ENCODE measurements around the gene PRKCB.

The PRKCB gene

DNA sequence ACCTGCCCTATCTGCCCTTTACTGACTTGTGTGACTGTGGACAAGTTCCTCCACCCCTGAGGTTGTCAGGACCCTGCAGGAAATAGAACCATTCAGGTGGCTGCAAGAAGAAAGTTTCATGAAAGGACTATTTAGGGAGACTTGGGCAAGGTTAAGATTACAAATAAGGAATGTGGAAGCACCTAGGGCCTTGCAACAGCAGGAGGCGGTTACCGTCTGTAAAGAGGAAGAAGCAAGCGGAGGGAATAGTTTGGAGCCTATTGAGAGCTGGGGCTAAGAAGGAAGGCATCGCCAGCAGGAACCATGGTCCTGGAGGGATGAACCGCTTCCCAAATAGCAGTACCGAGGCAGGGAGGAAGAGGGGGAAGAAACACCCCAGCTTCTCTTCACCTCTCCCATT is 132.4 kb downstream of the PRKCB start:
- DNase-seq (ENCODE audit: low spot score): no peak

DNA sequence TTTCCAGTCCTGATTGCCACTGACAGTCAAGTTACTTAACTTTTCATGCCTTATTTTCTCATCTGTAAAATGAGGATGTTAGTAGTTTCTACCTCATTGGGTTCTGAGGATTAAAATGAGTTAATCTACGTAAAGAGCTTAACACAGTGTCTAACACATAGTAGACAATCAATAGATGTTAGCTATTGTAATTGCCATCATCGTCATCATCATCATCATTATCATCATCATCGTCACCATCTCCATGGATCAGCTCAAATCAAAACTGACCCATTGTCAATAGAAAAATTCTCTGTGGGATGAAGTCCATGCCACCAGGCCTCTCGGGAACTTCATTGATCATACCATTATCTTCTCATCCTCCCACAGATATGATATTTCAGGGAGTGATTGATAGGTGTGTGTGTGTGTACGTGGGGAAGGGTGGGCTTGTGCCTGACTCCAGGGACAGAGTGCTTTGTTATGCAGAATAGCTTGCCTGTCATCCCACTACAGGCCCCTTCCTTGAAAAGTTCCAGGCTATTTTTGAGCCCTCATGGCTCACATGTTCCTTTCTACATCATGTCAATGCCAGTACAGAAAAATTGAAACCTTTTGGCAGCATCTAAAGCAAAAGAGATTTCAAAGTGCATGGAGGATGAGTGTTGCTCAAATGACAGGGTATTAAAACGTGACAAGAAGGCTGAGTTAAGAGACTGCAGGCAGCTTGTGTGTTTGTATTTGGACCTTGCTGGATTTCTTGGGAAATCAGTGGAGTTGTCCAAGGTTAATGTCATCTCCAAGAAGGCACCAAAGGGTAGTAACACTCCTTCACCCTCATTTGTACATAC is 133.9 kb downstream of the PRKCB start:
- DNase-seq (ENCODE audit: low spot score): no peak

DNA sequence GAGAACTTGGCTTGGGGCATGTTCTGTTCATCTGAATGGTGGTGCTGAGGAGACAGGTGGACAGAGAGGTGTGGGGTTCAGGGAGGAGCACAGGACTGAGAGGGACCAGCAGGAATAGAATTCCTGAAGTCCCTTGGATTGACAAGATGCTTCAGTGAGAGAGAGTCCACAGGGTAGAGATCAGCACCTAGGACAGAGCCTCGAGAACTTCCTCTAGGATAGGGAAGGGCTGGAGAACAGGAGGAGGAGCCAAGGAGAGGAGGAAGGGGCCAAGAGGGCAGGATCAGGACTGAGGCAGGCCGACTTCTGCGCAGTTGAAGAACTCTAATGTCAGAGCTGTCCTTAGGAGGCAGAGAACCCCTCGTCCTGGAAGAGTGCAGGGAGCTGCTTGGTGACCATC is 138.4 kb downstream of the PRKCB start:
- DNase-seq (ENCODE audit: low spot score): peak; percentile 82

DNA sequence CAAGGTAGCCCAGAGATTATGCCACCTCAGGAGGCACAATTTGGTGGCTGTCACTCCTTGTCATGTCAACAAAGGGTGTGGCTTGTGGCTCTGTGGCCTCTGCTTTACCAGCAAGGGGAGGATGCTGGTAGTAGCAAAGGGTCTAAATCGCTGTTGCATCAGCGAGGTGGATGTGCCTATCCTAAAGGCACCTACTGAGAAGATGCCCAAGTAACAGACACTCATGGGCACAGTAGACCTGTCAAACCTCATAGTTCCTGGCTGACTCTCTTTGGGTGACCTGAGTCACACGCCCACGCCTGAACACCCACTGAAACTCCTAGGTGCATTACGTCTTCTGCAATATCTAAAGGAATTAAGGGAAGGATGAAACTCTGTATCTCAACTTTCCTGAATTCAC is 139.5 kb downstream of the PRKCB start:
- no peak for DNase-seq (ENCODE audit: low spot score)

DNA sequence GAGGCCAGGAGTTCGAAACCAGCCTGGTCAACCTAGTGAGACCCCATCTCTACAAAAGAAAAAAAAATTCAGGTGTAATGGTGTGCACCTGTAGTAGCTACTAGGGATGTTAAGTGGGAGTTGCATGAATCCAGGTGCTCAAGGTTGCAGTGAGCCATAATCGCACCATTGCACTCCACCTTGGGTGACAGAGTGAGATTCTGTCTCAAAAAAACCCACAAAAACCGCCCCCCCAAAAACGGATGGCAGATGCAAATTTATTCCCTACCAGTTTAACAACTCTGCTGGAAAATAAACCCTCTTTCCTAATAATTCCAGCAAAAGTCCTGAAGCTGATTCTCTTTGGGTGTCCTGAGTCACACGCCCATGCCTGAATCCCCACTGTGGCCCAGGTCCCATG is 140.3 kb downstream of the PRKCB start:
- DNase-seq (ENCODE audit: low spot score): no peak

DNA sequence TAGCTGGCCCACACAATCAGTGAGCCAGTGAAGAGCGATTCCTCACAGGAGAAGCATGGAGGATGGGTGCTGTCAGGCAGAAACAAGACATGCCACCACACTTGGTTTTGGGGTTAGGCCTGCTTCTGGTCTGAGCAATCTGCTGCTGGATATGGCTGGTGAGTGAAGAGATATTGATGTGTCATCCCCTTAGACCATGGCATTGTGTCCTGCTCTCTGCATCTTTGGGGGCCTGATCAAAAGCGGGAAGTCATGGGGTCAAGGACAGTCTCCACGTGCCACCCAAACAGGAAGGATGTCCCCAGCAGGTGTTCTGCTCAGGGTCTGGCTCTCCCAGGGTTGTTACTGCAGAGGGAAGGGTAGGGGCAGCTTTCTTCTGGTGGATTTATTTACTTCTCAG is 140.7 kb downstream of the PRKCB start:
- no peak for DNase-seq (ENCODE audit: low spot score)

DNA sequence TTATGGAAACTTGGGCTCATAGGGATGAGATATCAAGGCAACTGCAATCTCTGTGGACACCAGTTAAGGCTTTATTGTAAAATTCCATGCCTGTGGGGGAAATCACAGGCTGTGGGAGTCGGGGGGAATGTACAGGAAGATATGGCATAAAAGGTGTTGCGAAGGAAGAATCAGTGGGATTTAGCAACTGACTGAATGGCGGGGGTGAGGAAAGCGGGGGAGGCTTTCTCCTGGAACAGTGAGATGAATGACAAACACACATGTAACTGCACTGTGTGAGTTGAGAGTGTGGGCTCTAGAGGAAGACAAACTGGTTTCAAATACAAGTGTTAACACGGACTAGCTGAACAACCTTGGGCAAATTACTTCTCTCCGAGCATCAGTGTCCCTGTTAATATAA is 143.7 kb downstream of the PRKCB start:
- DNase-seq (ENCODE audit: low spot score): no peak

DNA sequence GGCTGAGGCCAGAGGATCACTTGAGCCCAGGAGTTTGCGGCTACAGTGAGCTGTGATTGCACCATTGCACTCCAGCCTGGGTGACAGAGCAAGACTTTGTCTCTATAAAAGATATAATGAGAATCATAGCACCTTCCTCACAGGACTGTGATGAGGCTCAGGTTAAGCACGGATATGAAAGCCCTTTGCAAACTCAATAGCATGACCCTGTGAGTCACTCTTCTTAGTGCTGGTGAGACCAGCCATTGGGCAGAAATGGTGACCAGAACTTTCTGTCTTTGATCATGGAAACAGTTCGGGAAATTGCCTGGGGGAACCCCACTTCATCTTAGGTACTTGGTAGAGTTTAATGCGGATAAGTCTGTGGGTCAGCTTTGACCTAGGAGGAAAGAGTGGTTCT is 144.2 kb downstream of the PRKCB start:
- no peak for DNase-seq (ENCODE audit: low spot score)

DNA sequence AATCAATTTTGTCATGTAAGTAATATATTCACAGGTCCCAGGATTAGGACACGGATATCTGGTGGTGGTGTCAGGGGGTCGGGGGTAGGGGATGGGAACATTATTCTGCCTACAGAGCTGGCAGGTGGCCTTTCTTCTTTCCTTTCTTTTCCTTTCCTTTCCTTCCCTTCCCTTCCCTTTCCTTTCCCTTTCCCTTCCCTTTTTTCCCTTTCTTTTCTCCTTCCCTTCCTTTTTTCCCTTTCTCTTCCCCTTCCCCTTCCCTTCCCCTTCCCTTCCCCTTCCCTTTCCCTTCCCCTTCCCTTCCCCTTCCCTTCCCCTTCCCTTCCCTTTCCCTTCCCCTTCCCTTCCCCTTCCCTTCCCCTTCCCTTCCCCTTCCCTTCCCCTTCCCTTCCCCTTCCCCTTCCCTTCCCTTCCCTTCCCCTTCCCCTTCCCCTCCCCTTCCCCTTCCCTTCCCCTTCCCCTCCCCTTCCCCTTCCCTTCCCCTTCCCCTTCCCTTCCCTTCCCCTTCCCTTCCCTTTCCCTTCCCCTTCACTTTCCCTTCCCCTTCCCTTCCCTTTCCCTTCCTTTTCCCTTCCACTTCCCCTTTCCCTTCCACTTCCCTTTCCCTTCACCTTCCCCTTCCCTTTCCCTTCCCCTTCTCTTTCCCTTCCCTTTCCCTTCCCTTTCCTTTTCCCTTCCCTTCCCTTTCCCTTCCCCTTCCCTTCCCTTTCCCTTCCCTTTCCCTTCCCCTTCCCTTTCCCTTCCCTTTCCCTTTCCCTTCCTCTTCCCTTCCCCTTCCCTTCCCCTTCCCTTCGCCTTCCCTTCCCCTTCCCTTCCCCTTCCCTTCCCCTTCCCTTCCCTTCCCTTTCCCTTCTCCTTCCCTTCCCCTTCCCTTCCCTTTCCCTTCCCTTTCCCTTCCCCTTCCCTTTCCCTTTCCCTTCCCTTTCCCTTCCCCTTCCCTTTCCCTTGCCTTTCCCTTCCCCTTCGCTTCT is 145.9 kb downstream of the PRKCB start:
- no peak for DNase-seq (ENCODE audit: low spot score)

DNA sequence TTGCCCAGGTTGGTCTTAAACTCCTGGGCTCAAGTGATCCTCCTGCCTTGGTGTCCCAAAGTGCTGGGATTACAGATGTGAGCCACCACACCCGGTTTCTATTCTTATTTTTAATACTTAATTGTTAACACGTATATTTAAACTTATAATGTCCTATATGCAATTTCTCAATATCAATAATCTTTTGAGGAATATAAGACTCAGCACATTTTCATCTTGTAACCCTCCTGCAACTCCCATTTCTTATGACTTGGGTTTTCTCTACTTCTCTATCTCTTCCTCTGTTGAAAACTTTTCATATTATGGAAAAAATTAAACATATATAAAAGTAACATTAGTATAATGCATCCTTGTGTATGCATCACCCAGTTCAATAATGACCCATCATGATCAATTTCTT is 150.7 kb downstream of the PRKCB start:
- DNase-seq (ENCODE audit: low spot score): no peak

DNA sequence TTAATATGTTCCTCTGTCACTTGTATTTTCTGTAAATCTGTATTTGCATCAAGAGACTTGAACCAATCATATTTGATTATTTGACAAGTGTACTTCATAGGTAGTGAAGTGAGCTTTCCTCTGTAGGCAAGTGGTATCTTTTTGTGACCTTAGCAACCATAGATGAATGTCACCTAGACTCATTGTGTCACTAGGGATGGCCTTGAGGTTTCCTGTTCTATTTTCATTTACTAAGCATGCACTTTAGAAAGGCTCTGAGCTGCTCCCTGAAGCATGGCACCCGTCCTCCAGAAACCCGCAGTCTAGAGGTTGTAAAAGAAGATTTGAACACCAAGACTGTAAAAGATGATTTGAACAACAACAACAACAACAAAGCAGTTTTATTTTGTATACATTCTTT is 151.7 kb downstream of the PRKCB start:
- no peak for DNase-seq (ENCODE audit: low spot score)

DNA sequence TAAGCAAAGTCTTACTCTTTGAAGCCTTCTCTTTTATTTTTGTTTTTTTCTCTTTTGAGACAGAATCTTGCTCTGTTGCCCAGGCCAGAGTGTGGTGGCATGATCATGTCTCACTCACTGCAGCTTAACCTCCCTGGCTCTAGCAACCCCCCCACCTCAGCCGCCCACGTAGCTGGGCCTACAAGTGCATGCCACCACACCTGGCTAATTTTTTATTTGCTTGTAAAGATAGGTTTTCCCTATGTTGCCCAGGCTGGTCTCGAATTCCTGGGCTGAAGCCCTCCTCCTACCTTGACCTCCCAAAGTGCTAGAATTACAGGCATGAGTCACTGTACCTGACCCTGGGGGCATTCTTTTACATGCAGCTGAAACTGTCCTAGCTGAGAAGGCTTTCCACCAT is 154.7 kb downstream of the PRKCB start:
- DNase-seq (ENCODE audit: low spot score): no peak

DNA sequence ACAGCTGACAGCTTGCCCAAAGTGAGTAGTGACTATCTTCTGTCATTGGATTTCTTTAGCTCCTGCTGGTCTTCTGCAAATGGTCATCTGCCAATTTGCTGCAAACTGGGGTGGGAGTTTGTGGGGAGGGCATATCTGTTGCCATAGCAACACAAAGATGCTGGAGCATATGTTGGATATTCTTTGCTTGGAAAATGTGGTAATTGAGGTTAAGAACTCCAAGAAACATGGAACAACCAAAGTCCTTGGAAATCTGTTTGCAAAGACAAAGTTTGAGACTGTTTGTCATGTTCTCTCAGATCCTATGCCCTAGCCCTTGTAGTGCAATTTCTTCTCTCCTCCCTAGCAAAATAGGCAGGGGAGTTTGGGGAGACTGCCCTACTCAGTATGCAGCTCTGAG is 155.3 kb downstream of the PRKCB start:
- no peak for DNase-seq (ENCODE audit: low spot score)

DNA sequence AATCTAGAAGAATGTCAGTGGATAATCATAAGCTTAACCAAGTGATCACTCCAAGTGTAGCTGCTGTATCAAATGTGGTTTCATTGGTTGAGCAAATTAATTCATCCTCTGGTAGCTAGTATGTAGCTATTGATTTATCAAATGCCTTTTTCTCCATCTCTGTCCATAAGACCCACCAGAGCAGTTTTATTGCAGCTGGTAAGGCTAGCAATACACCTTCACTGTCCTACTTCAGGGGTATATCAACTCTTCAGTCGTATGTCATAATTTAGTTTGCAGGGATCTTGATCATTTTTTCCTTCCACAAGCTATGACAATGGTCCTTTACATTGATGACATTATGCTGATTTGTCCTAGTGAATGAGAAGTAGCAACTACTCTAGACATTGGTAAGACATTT is 158.8 kb downstream of the PRKCB start:
- no peak for DNase-seq (ENCODE audit: low spot score)

DNA sequence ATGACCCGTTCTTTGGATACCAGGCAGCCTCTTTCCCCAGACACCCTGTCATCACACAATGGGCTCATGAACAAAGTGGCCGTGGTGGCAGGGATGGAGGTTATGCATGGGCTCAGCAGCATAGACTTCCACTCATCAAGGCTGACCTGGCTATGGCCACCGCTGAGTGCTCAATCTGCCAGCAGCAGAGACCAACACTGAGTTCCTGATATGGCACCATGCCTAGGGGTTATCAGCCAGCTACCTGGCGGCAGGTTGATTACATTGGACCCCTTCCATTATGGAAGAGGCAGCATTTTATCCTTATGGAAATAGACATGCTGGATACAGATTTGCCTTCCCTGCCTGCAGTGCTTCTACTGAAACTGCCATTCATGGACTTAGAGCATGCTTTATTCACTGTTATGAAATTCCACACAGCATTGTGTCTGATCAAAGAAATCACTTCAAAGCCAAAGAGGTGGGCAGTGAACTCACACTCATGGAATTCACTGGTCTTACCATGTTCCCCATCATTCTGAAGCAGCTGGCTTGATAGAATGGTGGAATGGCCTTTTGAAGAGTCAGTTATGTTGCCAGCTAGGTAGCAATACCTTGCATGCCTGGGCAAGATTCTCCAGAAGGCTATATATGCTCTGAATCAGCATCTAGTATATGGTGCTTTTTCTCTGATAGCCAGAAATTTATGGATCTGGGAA is 160.6 kb downstream of the PRKCB start:
- DNase-seq (ENCODE audit: low spot score): no peak

DNA sequence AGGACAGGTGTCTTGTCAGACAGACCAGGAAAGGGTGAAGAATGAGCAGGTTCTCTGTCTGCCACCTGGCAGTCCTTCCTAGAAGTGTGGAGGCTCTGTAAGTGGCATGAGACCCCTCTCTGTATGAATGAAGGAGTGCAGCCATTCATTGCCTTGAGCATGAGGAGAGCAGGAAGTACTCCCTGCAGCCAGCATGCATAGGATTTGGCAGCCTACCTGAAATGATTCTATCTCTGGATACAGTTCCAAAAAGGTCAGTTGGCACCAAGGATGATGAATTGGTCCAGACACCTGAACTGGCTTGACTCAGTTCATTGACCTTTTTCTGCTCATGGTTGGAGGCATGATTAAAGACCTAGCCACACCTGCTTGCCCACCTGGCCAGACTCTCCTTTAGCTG is 163.0 kb downstream of the PRKCB start:
- DNase-seq (ENCODE audit: low spot score): no peak

DNA sequence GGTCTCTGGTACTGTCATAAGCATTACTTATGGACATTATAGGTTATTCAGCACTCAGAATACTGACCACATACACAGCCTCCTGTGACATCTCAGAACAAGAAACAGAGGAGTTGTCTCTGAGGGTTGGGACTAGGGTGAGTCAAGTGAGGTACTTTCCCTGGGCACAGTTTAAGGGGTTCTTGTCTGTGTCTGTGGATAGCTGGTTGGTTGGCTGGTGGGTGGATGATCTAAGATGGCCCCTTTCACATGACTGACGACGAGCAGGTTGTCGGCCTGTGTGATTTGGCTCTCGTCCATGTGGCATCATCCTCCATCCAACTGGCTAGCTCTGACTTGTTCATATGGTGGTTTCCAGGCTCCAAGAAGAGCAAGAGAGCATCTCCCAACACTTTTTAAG is 163.9 kb downstream of the PRKCB start:
- no peak for DNase-seq (ENCODE audit: low spot score)

DNA sequence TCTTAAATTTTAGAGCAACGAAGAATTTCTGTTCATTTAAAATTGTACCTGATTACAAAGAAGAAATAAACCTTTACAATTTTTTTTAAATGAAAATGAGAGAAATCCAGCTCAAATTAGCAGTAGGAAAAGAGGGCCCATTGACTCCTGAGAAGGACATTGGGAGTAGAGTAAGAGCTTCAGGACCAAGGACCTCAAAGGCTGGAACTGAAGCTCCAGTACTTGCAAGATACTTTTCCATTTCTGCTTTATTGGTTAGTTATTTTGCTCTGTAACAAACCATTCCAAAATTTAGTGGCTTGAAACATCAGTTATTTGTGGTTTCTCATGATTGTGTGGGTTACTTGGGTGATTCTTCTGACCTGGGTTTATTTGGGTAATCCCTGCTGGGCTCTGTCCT is 165.9 kb downstream of the PRKCB start:
- DNase-seq (ENCODE audit: low spot score): no peak

DNA sequence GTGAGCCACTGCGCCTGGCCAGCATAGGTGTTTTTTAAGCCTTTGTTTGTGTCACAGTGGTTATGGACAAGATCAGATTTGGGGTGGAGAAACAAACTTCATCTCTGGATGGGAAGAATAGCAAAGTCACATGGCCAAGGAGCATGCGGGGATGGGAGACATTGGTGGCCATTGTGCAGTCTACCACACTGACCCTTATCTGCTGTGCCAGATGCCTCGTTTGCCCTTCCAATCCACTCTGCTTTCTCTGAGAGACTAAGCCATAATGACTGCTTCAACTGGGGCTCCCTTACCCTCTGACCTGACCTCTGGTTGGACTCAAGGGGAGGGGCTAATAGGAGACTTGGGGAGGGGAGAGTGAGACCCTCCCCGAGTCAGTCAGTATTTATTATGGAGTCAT is 166.8 kb downstream of the PRKCB start:
- no peak for DNase-seq (ENCODE audit: low spot score)

DNA sequence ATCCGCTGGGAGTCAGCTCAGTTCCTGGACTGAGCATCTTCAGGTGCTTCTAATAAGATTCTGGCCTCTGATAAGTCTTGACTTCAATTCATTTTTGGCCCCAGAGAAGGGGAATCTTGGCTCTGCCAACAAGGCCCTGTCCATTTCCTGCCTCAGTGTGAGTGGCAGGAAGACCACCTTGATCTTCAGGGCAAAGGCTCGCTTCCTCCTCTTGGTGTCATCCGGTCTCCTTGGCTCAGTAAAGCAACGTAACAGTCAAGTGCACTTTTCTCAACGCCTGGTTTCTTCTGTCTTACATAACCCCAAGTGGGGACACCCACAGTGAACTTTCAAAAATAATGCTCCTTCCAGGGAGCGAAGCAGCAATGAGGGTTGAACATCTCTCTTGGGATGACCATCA is 169.8 kb downstream of the PRKCB start:
- no peak for DNase-seq (ENCODE audit: low spot score)

DNA sequence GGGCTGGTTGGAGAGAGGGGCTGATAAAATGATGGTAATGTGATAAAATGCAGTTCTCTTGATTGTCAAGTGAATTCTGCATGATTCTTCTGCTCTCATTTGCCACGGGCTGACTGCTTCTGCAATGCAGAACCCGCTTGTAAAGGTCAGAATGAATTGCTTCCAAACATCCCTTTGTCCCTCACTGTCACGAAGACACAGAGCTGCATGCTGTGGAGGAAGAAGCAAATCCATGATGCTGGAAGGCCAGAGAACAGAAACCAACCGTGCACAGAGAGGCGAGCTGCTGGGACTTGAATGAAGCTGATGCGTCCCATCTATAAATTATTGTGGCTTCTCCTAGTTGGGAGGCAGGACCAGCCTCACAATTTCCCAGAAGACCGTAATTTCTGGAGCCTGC is 171.6 kb downstream of the PRKCB start:
- DNase-seq (ENCODE audit: low spot score): no peak

DNA sequence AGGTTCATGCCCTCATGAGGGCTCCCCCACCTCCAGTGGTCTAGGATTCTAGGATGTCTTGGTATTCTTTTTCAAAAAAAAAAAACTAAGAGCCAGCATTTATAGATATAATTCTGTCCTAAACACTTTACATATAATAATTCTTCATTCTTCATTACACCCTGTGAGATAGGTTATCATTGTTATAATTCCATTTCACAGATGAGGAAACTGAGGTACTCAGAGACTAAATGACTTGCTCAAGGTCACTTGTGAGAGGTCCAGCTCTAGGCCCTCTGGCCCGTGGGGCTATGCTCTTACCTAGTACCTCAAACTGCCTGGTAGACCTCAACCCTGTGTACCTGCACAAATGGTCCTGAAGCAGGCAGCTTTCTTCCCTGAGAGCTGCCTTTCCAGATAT is 172.2 kb downstream of the PRKCB start:
- no peak for DNase-seq (ENCODE audit: low spot score)

DNA sequence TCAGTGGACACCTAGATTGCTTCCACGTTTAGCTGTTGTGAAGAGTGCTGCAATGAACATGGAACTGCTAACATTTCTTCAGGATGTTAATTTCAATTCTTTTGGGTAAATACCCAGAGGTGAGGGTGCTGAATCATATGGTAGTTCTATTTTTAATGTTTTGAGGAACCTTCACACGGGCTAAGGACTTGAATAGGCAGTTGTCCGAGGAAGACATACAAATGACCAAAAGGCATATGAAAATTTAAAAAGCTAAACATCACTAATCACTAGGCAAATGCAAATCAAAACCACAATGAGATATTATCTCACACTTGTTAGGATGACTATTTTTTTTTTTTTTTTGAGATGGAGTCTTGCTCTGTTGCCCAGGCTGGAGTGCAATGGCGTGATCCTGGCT is 173.3 kb downstream of the PRKCB start:
- no peak for DNase-seq (ENCODE audit: low spot score)

Measured in iPS-NIHi11 (cell line).